IMR-90 (cell line): ENCODE measurements around the gene ANKFY1. TPM values are rescaled to one million over a fixed set of nuclear protein-coding genes. Genes with fewer than 3 reads are reported as not detected.

Experiments
- ATAC-seq: fragments of 200-7000 bp; cut with Tn5 transposase; 2 replicates; pipeline ENCODE4 v1.9.1; 2020; ENCODE audit warnings: low read depth, mild to moderate bottlenecking, moderate library complexity
- BruUV-seq: library from RNA; stranded (reverse); fragments of 400-500 nt; replicated peaks from 2 replicates; lab custom pipeline; 2021; lab: Mats Ljungman, UMichigan
- CTCF ChIA-PET: fragments of 300-600 bp; formaldehyde crosslinking; extraction: SDS; loops from one replicate; lab custom pipeline; 2021; ENCODE audit warnings: antibody characterized with exemption; lab: Yijun Ruan, JAX
- POLR2A ChIA-PET: fragments of 300-600 bp; sonication (Branson Sonifier 250); formaldehyde crosslinking; loops from one replicate; lab custom pipeline; 2022; ENCODE audit warnings: antibody characterized with exemption; ENCODE audit not compliant: unreplicated experiment; lab: Charles Lee
- DNase-seq: peaks from one replicate; pipeline ENCODE4 v3.0.0; 2013
- H2AFZ ChIP-seq: replicated peaks from 2 replicates; pipeline ENCODE3; 2013; ENCODE audit warnings: low read length, mild to moderate bottlenecking; ENCODE audit not compliant: poor library complexity
- H2AK5ac ChIP-seq: 2 replicates; pipeline ENCODE4 v1.6.1; 2013; ENCODE audit warnings: low read depth, low read length, inconsistent platforms
- H2AK9ac ChIP-seq: replicated peaks from 2 replicates; pipeline ENCODE3; 2013; ENCODE audit warnings: mild to moderate bottlenecking, low read depth, low read length, moderate library complexity; ENCODE audit not compliant: poor library complexity
- H2BK120ac ChIP-seq: 2 replicates; pipeline ENCODE4 v1.6.1; 2013; ENCODE audit warnings: low read depth, low read length, inconsistent platforms
- H2BK15ac ChIP-seq: 3 replicates; pipeline ENCODE4 v1.6.1; 2013; ENCODE audit warnings: low read depth, low read length, inconsistent platforms
- H2BK20ac ChIP-seq: 2 replicates; pipeline ENCODE4 v1.6.1; 2013; ENCODE audit warnings: low read depth, mild to moderate bottlenecking, inconsistent platforms, low read length, moderate library complexity
- H2BK5ac ChIP-seq: 2 replicates; pipeline ENCODE4 v1.6.1; 2013; ENCODE audit warnings: mild to moderate bottlenecking, low read depth, low read length, inconsistent platforms; ENCODE audit not compliant: poor library complexity, severe bottlenecking
- H3K14ac ChIP-seq: replicated peaks from 2 replicates; pipeline ENCODE4 v1.6.1; 2013; ENCODE audit warnings: low read depth, low read length, inconsistent platforms
- H3K18ac ChIP-seq: 2 replicates; pipeline ENCODE4 v1.6.1; 2013; ENCODE audit warnings: low read depth, low read length, control low read depth
- H3K23ac ChIP-seq: 2 replicates; pipeline ENCODE4 v1.6.1; 2013; ENCODE audit warnings: low read depth, low read length, inconsistent platforms
- H3K27ac ChIP-seq: 2 replicates; pipeline ENCODE4 v1.5.1; 2013; ENCODE audit warnings: mild to moderate bottlenecking, control low read depth, low read length; ENCODE audit not compliant: insufficient read depth
- H3K27me3 ChIP-seq: 2 replicates; pipeline ENCODE4 v1.6.1; 2013; ENCODE audit warnings: low read length; ENCODE audit not compliant: control insufficient read depth, insufficient read depth
- H3K36me3 ChIP-seq: 2 replicates; pipeline ENCODE4 v1.6.1; 2013; ENCODE audit warnings: low read length, mixed read lengths; ENCODE audit not compliant: control insufficient read depth, insufficient read depth
- H3K4ac ChIP-seq: 2 replicates; pipeline ENCODE4 v1.6.1; 2013; ENCODE audit warnings: low read depth, low read length, inconsistent platforms
- H3K4me1 ChIP-seq: 2 replicates; pipeline ENCODE4 v1.6.1; 2013; ENCODE audit warnings: low read length, mixed read lengths; ENCODE audit not compliant: control insufficient read depth, insufficient read depth
- H3K4me2 ChIP-seq: 2 replicates; pipeline ENCODE4 v1.6.1; 2013; ENCODE audit warnings: low read depth, mild to moderate bottlenecking, control low read depth, low read length, moderate library complexity
- H3K4me3 ChIP-seq: 2 replicates; pipeline ENCODE4 v1.5.1; 2013; ENCODE audit warnings: low read depth, mild to moderate bottlenecking, control low read depth, low read length, moderate library complexity; ENCODE audit not compliant: insufficient read depth
- H3K56ac ChIP-seq: 2 replicates; pipeline ENCODE4 v1.6.1; 2013; ENCODE audit warnings: low read length, inconsistent platforms; ENCODE audit not compliant: insufficient read depth; ENCODE audit errors: extremely low read depth
- H3K79me1 ChIP-seq, 2 experiments: 2 replicates each; pipeline ENCODE4 v1.6.1; 2013; ENCODE audit warnings: low read length in 2 of 2, inconsistent platforms in 1 of 2, low read depth in 1 of 2
- H3K9ac ChIP-seq: 2 replicates; pipeline ENCODE4 v1.6.1; 2013; ENCODE audit warnings: low read depth, low read length, control low read depth
- H3K9me1 ChIP-seq: 2 replicates; pipeline ENCODE4 v1.6.1; 2013; ENCODE audit warnings: low read length, inconsistent platforms; ENCODE audit not compliant: insufficient read depth
- H3K9me3 ChIP-seq: 2 replicates; pipeline ENCODE4 v1.6.1; 2013; ENCODE audit warnings: low read length; ENCODE audit not compliant: control insufficient read depth, insufficient read depth
- H4K20me1 ChIP-seq: 2 replicates; pipeline ENCODE4 v1.6.1; 2013; ENCODE audit warnings: low read length, inconsistent platforms; ENCODE audit not compliant: insufficient read depth
- H4K5ac ChIP-seq: 2 replicates; pipeline ENCODE4 v1.6.1; 2013; ENCODE audit warnings: mild to moderate bottlenecking, low read depth, low read length, control low read depth
- H4K8ac ChIP-seq, 2 experiments: 2 replicates each; pipeline ENCODE4 v1.6.1; 2013; ENCODE audit warnings: low read depth in 2 of 2, low read length in 2 of 2, control low read depth in 1 of 2, inconsistent platforms in 1 of 2
- H4K91ac ChIP-seq: 2 replicates; pipeline ENCODE4 v1.6.1; 2013; ENCODE audit warnings: low read depth, low read length, inconsistent platforms; ENCODE audit not compliant: insufficient read depth
- MAFK ChIP-seq: IDR thresholded peaks from 2 replicates; pipeline ENCODE4 v1.6.1; 2012; ENCODE audit warnings: low read depth, low read length, improper control_type of control experiment
- RCOR1 ChIP-seq: IDR thresholded peaks from 2 replicates; pipeline ENCODE4 v1.6.1; 2012; ENCODE audit warnings: mild to moderate bottlenecking, low read length, improper control_type of control experiment; ENCODE audit not compliant: insufficient replicate concordance
- WGBS, 2 experiments: methylation state at CpG; one replicate each; pipeline versions ENCODE4 v1.1.5 to v1.1.7; 2013; ENCODE audit warnings: missing lambda C conversion rate in 2 of 2; ENCODE audit not compliant: insufficient read length in 1 of 2; ENCODE audit errors: extremely low coverage in 2 of 2; 5-methylcytosine and 5-hydroxymethylcytosine counted together
- dilution Hi-C: fragments of 300-500 bp; cut with HindIII; formaldehyde crosslinking; loops from one replicate; pipeline ENCODE4 v1.14.3; 2018; ENCODE audit warnings: low sequenced_read_pairs; ENCODE audit not compliant: unreplicated experiment
- in situ Hi-C: fragments of 300-500 bp; cut with MboI; formaldehyde crosslinking; loops from 3 replicates; pipeline ENCODE4 v1.14.3; 2019; ENCODE audit warnings: low sequenced_read_pairs, inconsistent platforms, mixed read lengths
- intact Hi-C: fragments of 100-400 bp; cut with micrococcal nuclease; formaldehyde crosslinking; loops from 2 replicates; pipeline ENCODE4 v1.10.0; 2022
- polyA plus RNA-seq, 3 experiments: library from polyadenylated mRNA; depleted of rRNA; stranded (reverse); fragments of >200 nt; gene quantifications; 2 replicates each; pipeline ENCODE4 v1.2.3, GENCODE V29; 2012; ENCODE audit warnings: low replicate concordance in 1 of 3
- total RNA-seq: library from RNA; depleted of rRNA; stranded (reverse); fragments of >200 nt; gene quantifications from 2 replicates; pipeline ENCODE4 v1.2.3, GENCODE V29; 2012

ANKFY1 gene
- total and polyA plus RNA-seq, 2 of the 4 experiments (the other 2 are of a cell fraction) = 32.3 to 48.9 TPM

DNA sequence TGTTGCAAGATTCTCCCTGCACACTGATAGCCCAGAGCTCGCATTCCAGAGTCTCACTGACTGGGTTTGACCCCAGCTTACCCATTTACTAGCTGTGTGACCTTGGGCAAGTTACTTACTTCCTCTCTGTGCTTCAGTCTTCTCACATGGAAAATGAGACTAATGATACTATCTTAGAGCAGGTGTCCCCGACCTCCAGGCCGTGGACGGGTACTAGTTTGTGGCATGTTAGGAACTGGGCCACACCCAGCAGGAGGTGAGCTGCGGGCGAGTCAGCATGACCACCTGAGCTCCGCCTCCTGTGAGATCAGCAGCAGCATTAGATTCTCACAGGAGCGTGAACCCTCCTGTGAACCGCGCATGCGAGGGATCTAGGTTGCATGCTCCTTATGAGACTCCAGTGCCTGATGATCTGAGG is 15.8 kb downstream of the ANKFY1 start:
- Histone ChIP-seq H2BK5ac (no peak overlapping the region), H3K4me3 (no peak overlapping the region), H3K4me2 (no peak overlapping the region), H3K9ac (no peak overlapping the region), H4K8ac (no peak overlapping the region), H4K91ac (no peak overlapping the region), H3K27me3 (no peaks in the 10 kb centered on the region), H2BK120ac (no peak overlapping the region), H2AK9ac (no peak overlapping the region), H3K14ac (no peak overlapping the region), H4K5ac (no peak overlapping the region), H3K23ac (no peak overlapping the region), H3K18ac (no peak overlapping the region), H3K27ac (no peak overlapping the region), H3K9me3 (no peaks in the 10 kb centered on the region), H3K56ac (no peak overlapping the region), H3K4ac (no peak overlapping the region), H2BK15ac (no peak overlapping the region), H2AK5ac (no peak overlapping the region), H4K20me1 (peaks cover 80% of the 10 kb centered on the region), H2AFZ (peak overlapping the region; percentile 43), H3K4me1 (peaks cover 8% of the 10 kb centered on the region), H3K36me3 (peaks cover 4% of the 10 kb centered on the region; the same call in 1 of the 2 replicates), H3K9me1 (peaks cover 31% of the 10 kb centered on the region), H3K79me1 (peaks cover 54 to 87% of the 10 kb centered on the region in 2 experiments), H2BK20ac (no peak overlapping the region)
- intact Hi-C loops (no loop called here), dilution Hi-C loops (no loop called here), in situ Hi-C loops (no loop called here)
- POLR2A ChIA-PET = no interaction called here
- 92% methylated on average over 11 of the region's 11 CpGs; no CpG with 5 or more reads in 1 of the 2 experiments for WGBS, 2 experiments
- ATAC-seq (no peak), DNase-seq (no peak)
- TF ChIP-seq MAFK (no peak), RCOR1 (no peak)
- BruUV-seq = no TSS peak
- CTCF ChIA-PET = no interaction called here
